ENCODE measurements around the gene CSRNP3. TPM values are rescaled to one million over a fixed set of nuclear protein-coding genes. Genes with fewer than 3 reads are reported as not detected.

The CSRNP3 gene
- total and polyA plus RNA-seq, 11 donors, result 0.87 to 10.6 (median 4.4) TPM

GRCh38 chr2:165682546-165682945 lies 213.0 kb downstream of the CSRNP3 start:
- peaks cover 0 to 17% (median 0%) of the 10 kb centered on the region in 9 donors for H3K36me3 ChIP-seq
- peak in 1 of 5 donors; percentile 10 for DNase-seq
- H3K4me1 ChIP-seq, result peaks cover 0 to 28% (median 10%) of the 10 kb centered on the region in 12 donors
- 18 to 38% (median 22%) methylated on average over 1 of the region's 1 CpG for WGBS, 4 donors
- H3K9me3 ChIP-seq, result no peaks in the 10 kb centered on the region
- intact Hi-C loops (cut with DNase I), result no loop called here
- no peaks in the 10 kb centered on the region for H3K27me3 ChIP-seq
- TF ChIP-seq CTCF (IDR thresholded peaks at IDR 0.05) (no peak), POLR2A (IDR thresholded peaks at IDR 0.05) (no peak)
- no peak overlapping the region for H3K4me3 ChIP-seq
- peak overlapping the region in 8 of 12 donors; percentile 20 to 91 (median 61) for H3K27ac ChIP-seq
- peak; percentile 38 to 78 (median 58) for ATAC-seq

GRCh38 chr2:165686800-165687199 lies 217.3 kb downstream of the CSRNP3 start:
- no peak for ATAC-seq
- peaks cover 0 to 21% (median 9%) of the 10 kb centered on the region in 12 donors for H3K4me1 ChIP-seq
- H3K27ac ChIP-seq, result no peak overlapping the region

GRCh38 chr2:165687426-165688002 lies 218.0 kb downstream of the CSRNP3 start:
- H3K36me3 ChIP-seq, result no peaks in the 10 kb centered on the region
- TF ChIP-seq CTCF (IDR thresholded peaks at IDR 0.05), result no peak
- DNase-seq, result no peak
- no peaks in the 10 kb centered on the region for H3K9me3 ChIP-seq
- WGBS, 4 donors, result 51 to 69% (median 63%) methylated on average over 4 of the region's 4 CpGs
- H3K4me1 ChIP-seq, result peaks cover 0 to 17% (median 4%) of the 10 kb centered on the region in 12 donors
- H3K4me3 ChIP-seq, result no peak overlapping the region
- H3K27me3 ChIP-seq, result no peaks in the 10 kb centered on the region
- ATAC-seq, result no peak
- H3K27ac ChIP-seq, result no peak overlapping the region
- intact Hi-C loops (cut with DNase I), result no loop called here

More at GRCh38 chr2:165686800-165687199, 217.3 kb downstream of the CSRNP3 start:
- no peak for DNase-seq
- 92 to 96% (median 94%) methylated on average over 2 of the region's 2 CpGs for WGBS, 4 donors
- Histone ChIP-seq H3K9me3 (no peaks in the 10 kb centered on the region), H3K4me3 (no peak overlapping the region), H3K36me3 (no peaks in the 10 kb centered on the region), H3K27me3 (no peaks in the 10 kb centered on the region)
- intact Hi-C loops (cut with DNase I), result no loop called here
- TF ChIP-seq POLR2A (IDR thresholded peaks at IDR 0.05) (no peak), CTCF (IDR thresholded peaks at IDR 0.05) (no peak)

GRCh38 chr2:165691615-165692014 lies 222.1 kb downstream of the CSRNP3 start:
- Histone ChIP-seq H3K4me1 (peaks cover 0 to 9% (median 0%) of the 10 kb centered on the region in 12 donors), H3K4me3 (no peak overlapping the region), H3K36me3 (no peaks in the 10 kb centered on the region), H3K27ac (no peak overlapping the region), H3K27me3 (no peaks in the 10 kb centered on the region), H3K9me3 (no peaks in the 10 kb centered on the region)
- 52 to 61% (median 57%) methylated on average over 7 of the region's 7 CpGs for WGBS, 4 donors
- peak in 3 of 4 donors; percentile 62 to 91 (median 78) for ATAC-seq
- intact Hi-C loops (cut with DNase I), result no loop called here
- TF ChIP-seq CTCF (IDR thresholded peaks at IDR 0.05), result peak in 1 of 12 donors; percentile 14
- no peak for TF ChIP-seq POLR2A (IDR thresholded peaks at IDR 0.05)
- peak in 4 of 5 donors; percentile 25 to 58 (median 46) for DNase-seq

Data from heart left ventricle (tissue), 16 donors.